AG04450 (cell line): Measurements from ENCODE around the gene CCDC88C. TPM values are rescaled to one million over a fixed set of nuclear protein-coding genes. Genes with fewer than 3 reads are reported as not detected.
A peak's percentile ranks its signal among the peaks of the same experiment; 100 is the strongest.

Experiments used
- CTCF ChIA-PET: fragments of 300-600, 350-600 bp; formaldehyde crosslinking; extraction: SDS; loops from one replicate; lab custom pipeline; 2022; ENCODE audit warnings: antibody characterized with exemption, inconsistent platforms; lab: Charles Lee
- POLR2A ChIA-PET: fragments of 350-600 bp; formaldehyde crosslinking; extraction: SDS; loops from one replicate; lab custom pipeline; 2021; ENCODE audit warnings: antibody characterized with exemption, inconsistent platforms; lab: Yijun Ruan, JAX
- DNase-seq: peaks from one replicate; pipeline ENCODE4 v3.0.0-alpha.2; 2011; ENCODE audit warnings: low read depth, low spot score
- H3K27ac ChIP-seq: one replicate; pipeline ENCODE4 v1.5.1; 2012; ENCODE audit warnings: low read depth, low read length, control low read depth
- H3K27me3 ChIP-seq: one replicate; pipeline ENCODE4 v1.6.0; 2012; ENCODE audit warnings: low read length; ENCODE audit not compliant: control insufficient read depth, insufficient read depth
- H3K4me3 ChIP-seq: 2 replicates; pipeline ENCODE4 v1.5.1; 2011; ENCODE audit warnings: mild to moderate bottlenecking, low read depth, low read length, control low read depth
- H3K9me3 ChIP-seq: 2 replicates; pipeline ENCODE4 v1.5.1; 2012; ENCODE audit warnings: low read length; ENCODE audit not compliant: control insufficient read depth, insufficient read depth
- CTCF ChIP-seq: IDR thresholded peaks from 2 replicates; pipeline ENCODE4 v1.5.1; 2011; ENCODE audit warnings: low read depth, low read length, control low read depth, inconsistent platforms
- polyA plus RNA-seq: library from polyadenylated mRNA; depleted of rRNA; stranded (reverse); fragments of >200 nt; gene quantifications from 2 replicates; pipeline ENCODE4 v1.2.3, GENCODE V29; 2011

CCDC88C gene
- polyA plus RNA-seq, 1 experiment = 0.01 TPM

GRCh38 chr14:91255026-91255695 lies 162.5 kb downstream of the CCDC88C start:
- H3K9me3 ChIP-seq = peaks cover 3% of the 10 kb centered on the region; the same call in 1 of the 2 replicates
- no peak for DNase-seq
- no peak overlapping the region for H3K27ac ChIP-seq
- CTCF ChIA-PET = interaction anchor here (1.0 to 2.1 kb wide), 3 partner anchors 31 to 82 kb away, joined by 4 to 7 read pairs (median 4); no protein-coding TSS in a partner anchor
- TF ChIP-seq CTCF = no peak
- POLR2A ChIA-PET = no interaction called here
- H3K4me3 ChIP-seq = no peak overlapping the region
- H3K27me3 ChIP-seq = peaks cover 19% of the 10 kb centered on the region

- H3K9me3 ChIP-seq = peaks cover 3% of the 10 kb centered on the region; the same call in 1 of the 2 replicates
- no peak overlapping the region for H3K27ac ChIP-seq
- no peak for DNase-seq
- POLR2A ChIA-PET = no interaction called here
- H3K4me3 ChIP-seq = no peak overlapping the region
- CTCF ChIA-PET = interaction anchor here (1.9 kb wide), 1 partner anchor 77 kb away, joined by 6 read pairs; no protein-coding TSS in a partner anchor
- no peak for TF ChIP-seq CTCF
- H3K27me3 ChIP-seq = peaks cover 19% of the 10 kb centered on the region
Measured at GRCh38 chr14:91254461-91254860, 163.2 kb downstream of the CCDC88C start.

GRCh38 chr14:91253795-91254323 lies 163.8 kb downstream of the CCDC88C start:
- peaks cover 3% of the 10 kb centered on the region; the same call in 1 of the 2 replicates for H3K9me3 ChIP-seq
- H3K4me3 ChIP-seq = peak overlapping the region; percentile 56
- DNase-seq = no peak
- no peak for TF ChIP-seq CTCF
- H3K27ac ChIP-seq = no peak overlapping the region
- ChIA-PET CTCF (interaction anchor here (1.9 kb wide), 1 partner anchor 77 kb away, joined by 6 read pairs; no protein-coding TSS in a partner anchor), POLR2A (no interaction called here)
- H3K27me3 ChIP-seq = peaks cover 19% of the 10 kb centered on the region

GRCh38 chr14:91252871-91253794 lies 164.5 kb downstream of the CCDC88C start:
- no peak overlapping the region for H3K27ac ChIP-seq
- H3K4me3 ChIP-seq = peak overlapping the region; percentile 56
- ChIA-PET CTCF (interaction anchor here (0.6 to 1.9 kb wide), 3 partner anchors 35 to 76 kb away, joined by 3 to 8 read pairs (median 6); no protein-coding TSS in a partner anchor), POLR2A (no interaction called here)
- peak; percentile 26; the same call in 1 of the 2 replicates for TF ChIP-seq CTCF
- H3K27me3 ChIP-seq = peaks cover 19% of the 10 kb centered on the region
- no peak for DNase-seq
- peaks cover 3% of the 10 kb centered on the region; the same call in 1 of the 2 replicates for H3K9me3 ChIP-seq
